HG03469 (cell line): ENCODE results near the gene IGFBP2.

Experiments
- ATAC-seq: cut with Tn5 transposase; IDR thresholded peaks from one replicate; pipeline ENCODE4 v1.9.1; 2021; ENCODE audit warnings: mild to moderate bottlenecking, moderate library complexity, moderate number of reproducible peaks; ENCODE audit not compliant: unreplicated experiment

IGFBP2 gene

GRCh38 chr2:216636551-216637450 is 3.6 kb downstream of the IGFBP2 start:
- ATAC-seq = no peak

DNA sequence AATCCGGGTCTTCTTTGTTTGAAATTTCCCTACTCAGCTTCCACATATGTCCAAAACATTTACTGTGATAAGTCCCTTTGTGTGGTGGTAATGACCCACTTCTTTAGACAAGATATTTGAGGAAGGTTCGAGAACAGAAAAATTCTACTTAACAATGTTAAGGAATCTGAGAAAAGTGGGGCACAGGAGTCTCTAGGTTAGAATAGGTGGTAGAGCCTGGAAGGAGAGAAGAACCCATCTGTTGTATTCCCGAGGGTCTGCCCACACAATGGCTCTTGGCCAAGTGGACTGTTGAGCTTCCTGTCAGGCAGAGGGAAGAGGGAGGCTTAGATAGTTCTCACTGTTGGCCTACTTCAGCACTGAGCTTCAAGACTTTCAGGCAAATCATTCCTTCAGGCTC is 4.3 kb downstream of the IGFBP2 start:
- ATAC-seq = no peak

- no peak for ATAC-seq
Measured at GRCh38 chr2:216643986-216644659, 10.9 kb downstream of the IGFBP2 start.

DNA sequence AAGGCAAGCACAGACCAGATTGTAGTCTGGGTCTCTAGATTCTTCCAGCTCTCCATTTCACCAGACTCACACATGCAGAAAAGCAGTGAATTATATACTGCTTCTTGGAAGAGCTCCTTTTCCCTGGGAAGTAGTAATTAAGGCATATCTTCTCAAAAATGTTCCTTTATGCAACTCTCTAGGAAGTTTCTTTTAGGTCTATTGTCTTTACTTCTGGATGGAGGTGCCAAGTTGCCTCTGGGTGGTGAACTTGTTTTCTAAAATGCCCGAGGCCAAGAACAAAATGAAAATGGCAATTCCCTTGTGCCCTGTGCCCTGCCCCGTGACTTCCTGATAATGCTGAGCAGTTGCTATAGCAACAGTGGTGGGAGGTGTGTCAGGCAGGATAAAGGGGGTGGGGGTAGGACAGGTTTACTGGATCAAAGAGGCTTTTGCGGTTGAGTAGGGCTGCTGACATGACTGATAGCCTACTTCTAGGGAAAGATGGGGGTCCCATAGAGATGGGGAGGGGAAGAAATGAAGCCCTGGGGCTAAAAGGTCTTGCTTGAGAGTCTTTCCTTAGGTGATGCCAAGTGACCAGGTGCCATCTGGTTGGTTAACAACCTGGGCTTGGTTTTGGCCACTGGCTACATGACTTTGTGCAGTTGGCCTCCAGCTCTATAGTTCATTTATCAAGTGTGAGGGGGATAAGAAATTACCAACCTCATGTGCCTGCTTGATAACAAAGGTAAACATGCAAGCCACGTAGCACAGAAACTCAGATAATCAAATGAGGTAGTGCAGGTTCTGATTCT is 11.8 kb downstream of the IGFBP2 start:
- ATAC-seq = no peak

GRCh38 chr2:216645636-216645950 is 12.4 kb downstream of the IGFBP2 start:
- no peak for ATAC-seq

GRCh38 chr2:216646116-216646515 is 12.9 kb downstream of the IGFBP2 start:
- ATAC-seq = no peak

DNA sequence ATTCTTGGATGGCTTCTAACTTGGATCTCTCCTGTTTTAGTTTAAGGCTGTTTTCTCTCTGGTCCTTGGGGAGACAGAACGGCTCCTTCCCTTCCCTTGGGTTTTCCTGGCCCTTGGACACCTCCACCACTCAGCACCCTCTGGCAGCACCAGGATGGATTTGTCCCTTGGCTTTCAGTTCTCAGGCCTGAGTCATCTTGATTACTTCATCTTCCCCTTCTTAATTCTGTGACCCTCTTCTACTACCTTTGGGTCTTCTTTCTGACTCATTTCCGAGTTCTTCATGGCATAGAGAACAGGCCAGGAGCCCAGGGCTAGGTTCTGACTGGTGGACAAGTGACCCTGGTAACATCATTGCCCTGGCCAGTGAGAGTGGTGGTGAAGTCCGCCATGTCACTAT is 14.9 kb downstream of the IGFBP2 start:
- no peak for ATAC-seq

GRCh38 chr2:216649574-216649973 is 16.4 kb downstream of the IGFBP2 start:
- no peak for ATAC-seq

GRCh38 chr2:216650626-216651257 is 17.5 kb downstream of the IGFBP2 start:
- no peak for ATAC-seq

GRCh38 chr2:216651351-216651881 is 18.2 kb downstream of the IGFBP2 start:
- no peak for ATAC-seq

- no peak for ATAC-seq
Measured at GRCh38 chr2:216652566-216652965, 19.3 kb downstream of the IGFBP2 start.

GRCh38 chr2:216653093-216653799 is 20.0 kb downstream of the IGFBP2 start:
- ATAC-seq = no peak

- no peak for ATAC-seq
Measured at GRCh38 chr2:216653931-216654365, 20.7 kb downstream of the IGFBP2 start.

DNA sequence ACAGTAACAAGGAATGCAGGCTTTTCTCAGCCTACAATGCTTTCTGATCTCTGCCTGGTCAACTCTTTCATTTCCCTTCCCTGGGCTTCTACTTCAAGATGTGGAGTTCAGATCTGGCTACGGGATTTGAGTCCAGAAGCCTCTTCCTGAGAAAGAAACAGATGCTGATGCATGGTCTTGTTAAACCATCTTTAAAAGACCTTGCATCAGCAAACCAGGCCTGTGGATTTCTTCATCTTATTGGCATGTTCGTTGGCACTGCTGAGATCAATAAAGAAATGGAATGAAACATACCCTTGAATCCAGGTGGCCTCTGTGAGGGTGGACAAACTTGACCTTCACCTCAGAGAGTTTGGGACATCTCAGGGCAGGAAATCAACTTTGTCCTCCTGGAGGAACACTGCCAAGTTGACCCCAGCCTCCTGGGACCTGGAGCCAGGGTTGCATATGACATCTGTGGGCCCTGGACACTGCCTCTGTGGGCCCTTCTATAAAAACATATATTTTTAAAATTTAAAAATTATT is 21.4 kb downstream of the IGFBP2 start:
- ATAC-seq = no peak

DNA sequence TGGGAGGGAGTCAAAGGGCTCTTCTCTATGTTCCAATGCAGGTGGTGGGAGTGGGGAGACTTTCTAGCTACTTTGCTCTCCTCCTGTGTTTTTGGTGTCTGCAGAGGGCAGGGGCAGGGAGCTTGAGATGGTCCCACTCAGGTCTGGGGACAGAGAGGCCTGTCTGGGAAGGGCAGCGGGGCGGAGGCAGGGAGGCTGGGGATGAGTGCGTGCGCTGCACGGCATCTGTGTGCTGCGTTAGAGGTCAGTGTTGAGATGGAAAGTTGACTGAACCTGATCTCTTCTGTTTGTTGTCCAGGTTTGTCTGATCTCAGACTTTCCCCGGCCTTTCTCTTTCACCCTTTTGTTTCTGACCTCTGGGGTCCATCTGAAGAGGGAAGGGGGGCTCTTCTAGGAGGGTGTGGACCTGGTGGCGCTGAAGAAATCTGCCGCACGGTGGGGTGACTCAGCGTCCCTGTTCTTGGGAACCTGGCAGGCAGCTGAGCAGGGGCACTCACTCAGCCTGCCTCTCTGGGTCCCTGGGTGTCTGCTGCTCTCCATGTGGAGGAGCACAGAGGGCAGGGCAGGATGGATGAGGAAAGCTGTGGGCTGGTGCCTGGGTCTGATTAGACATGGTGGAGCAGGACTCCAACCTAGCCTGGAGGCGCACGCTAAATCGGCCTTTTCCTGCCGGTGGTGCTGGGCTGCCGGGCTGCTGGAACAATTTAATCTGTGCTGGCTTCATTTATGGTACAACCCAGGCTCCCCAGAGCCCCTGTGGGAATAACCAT is 24.1 kb downstream of the IGFBP2 start:
- ATAC-seq = no peak

DNA sequence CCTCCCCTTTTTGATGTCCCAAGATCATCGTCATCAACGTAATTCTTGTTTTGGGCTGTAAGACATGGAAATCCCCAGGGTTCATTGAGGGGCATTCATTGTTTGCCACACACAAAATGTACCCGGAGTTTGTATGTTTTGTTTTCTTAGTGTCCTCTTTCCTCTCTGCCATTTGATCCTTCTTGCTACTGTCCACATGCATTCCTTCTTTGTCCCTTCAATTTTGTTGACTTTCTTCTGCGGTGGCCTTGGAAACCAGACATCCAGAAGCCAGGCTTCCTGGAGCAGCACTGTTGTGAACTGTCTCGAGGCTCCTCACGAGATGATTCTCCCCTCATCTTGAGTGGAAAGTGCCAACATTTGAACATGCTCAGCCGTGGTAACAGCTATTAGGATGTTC is 24.8 kb downstream of the IGFBP2 start:
- no peak for ATAC-seq

- no peak for ATAC-seq
Measured at GRCh38 chr2:216658757-216659156, 25.5 kb downstream of the IGFBP2 start.

DNA sequence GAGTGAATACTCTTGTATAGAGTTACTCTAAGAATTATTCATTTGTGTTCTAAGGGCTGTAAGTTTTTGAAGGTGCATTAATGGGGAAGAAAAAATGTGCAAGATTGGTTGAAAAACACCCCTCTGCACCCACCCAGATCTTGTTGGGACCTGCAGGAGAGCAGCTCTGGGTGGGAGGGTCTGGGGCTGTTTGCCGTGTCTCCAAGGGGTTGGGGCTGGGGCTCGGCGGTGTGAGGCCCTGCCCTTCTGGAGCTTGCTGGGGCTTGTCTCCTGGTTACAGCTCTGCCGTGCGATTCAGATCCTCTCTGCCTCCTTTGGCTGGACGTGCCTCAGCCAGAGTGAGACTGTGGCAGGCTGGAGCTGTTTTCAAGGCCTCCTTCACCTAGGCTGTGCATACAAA is 26.1 kb downstream of the IGFBP2 start:
- ATAC-seq = no peak

GRCh38 chr2:216660496-216660895 is 27.3 kb downstream of the IGFBP2 start:
- no peak for ATAC-seq
